ENCODE results near the gene PIK3R5.

PIK3R5 gene

GRCh38 chr17:8843344-8843743, 122.2 kb downstream of the PIK3R5 start:
- no peak overlapping the region for H3K4me3 Mint-ChIP-seq
- ATAC-seq (replicated peaks; ENCODE audit: extremely low read depth, poor library complexity, severe bottlenecking) (no peak), DNase-seq (ENCODE audit: low spot score in 2 of 2) (no peak)
- peaks cover 2% of the 10 kb centered on the region for H3K36me3 Mint-ChIP-seq (ENCODE audit: insufficient read depth)
- H3K9me3 Mint-ChIP-seq: no peaks in the 10 kb centered on the region
- H3K27me3 Mint-ChIP-seq: no peaks in the 10 kb centered on the region
- no peak overlapping the region for H3K27ac Mint-ChIP-seq (ENCODE audit: low read depth)
- H3K4me1 Mint-ChIP-seq: no peaks in the 10 kb centered on the region

GRCh38 chr17:8841844-8842243, 123.7 kb downstream of the PIK3R5 start:
- ATAC-seq (replicated peaks; ENCODE audit: extremely low read depth, poor library complexity, severe bottlenecking): no peak

GRCh38 chr17:8839410-8839935, 126.0 kb downstream of the PIK3R5 start:
- DNase-seq (ENCODE audit: low spot score in 2 of 2): no peak
- H3K27ac Mint-ChIP-seq (ENCODE audit: low read depth): no peak overlapping the region
- no peaks in the 10 kb centered on the region for H3K9me3 Mint-ChIP-seq
- no peak overlapping the region for H3K4me3 Mint-ChIP-seq
- H3K4me1 Mint-ChIP-seq: no peaks in the 10 kb centered on the region
- no peaks in the 10 kb centered on the region for H3K27me3 Mint-ChIP-seq
- ATAC-seq (replicated peaks; ENCODE audit: extremely low read depth, poor library complexity, severe bottlenecking): no peak
- peaks cover 2% of the 10 kb centered on the region for H3K36me3 Mint-ChIP-seq (ENCODE audit: insufficient read depth)

More at GRCh38 chr17:8841844-8842243, 123.7 kb downstream of the PIK3R5 start:
- Mint-ChIP-seq H3K4me1 (no peaks in the 10 kb centered on the region), H3K36me3 (ENCODE audit: insufficient read depth) (peaks cover 2% of the 10 kb centered on the region), H3K4me3 (no peak overlapping the region), H3K27me3 (no peaks in the 10 kb centered on the region), H3K27ac (ENCODE audit: low read depth) (peak overlapping the region; percentile 26), H3K9me3 (no peaks in the 10 kb centered on the region)
- DNase-seq (ENCODE audit: low spot score in 2 of 2): no peak

- Mint-ChIP-seq H3K27me3 (no peaks in the 10 kb centered on the region), H3K27ac (ENCODE audit: low read depth) (no peak overlapping the region), H3K36me3 (ENCODE audit: insufficient read depth) (peaks cover 6% of the 10 kb centered on the region), H3K9me3 (no peaks in the 10 kb centered on the region), H3K4me1 (no peaks in the 10 kb centered on the region), H3K4me3 (no peak overlapping the region)
- ATAC-seq (replicated peaks; ENCODE audit: extremely low read depth, poor library complexity, severe bottlenecking) (no peak), DNase-seq (ENCODE audit: low spot score in 2 of 2) (no peak)
These were observed 126.9 kb downstream of the PIK3R5 start for GRCh38 chr17:8838551-8839095.

- H3K36me3 Mint-ChIP-seq (ENCODE audit: insufficient read depth): peaks cover 6% of the 10 kb centered on the region
- H3K4me3 Mint-ChIP-seq: no peak overlapping the region
- H3K4me1 Mint-ChIP-seq: no peaks in the 10 kb centered on the region
- DNase-seq (ENCODE audit: low spot score in 2 of 2): no peak
- no peaks in the 10 kb centered on the region for H3K27me3 Mint-ChIP-seq
- H3K27ac Mint-ChIP-seq (ENCODE audit: low read depth): no peak overlapping the region
- no peak for ATAC-seq (replicated peaks; ENCODE audit: extremely low read depth, poor library complexity, severe bottlenecking)
- H3K9me3 Mint-ChIP-seq: no peaks in the 10 kb centered on the region
These were observed 127.9 kb downstream of the PIK3R5 start for GRCh38 chr17:8837563-8838075.

GRCh38 chr17:8836821-8837562, 128.5 kb downstream of the PIK3R5 start:
- Mint-ChIP-seq H3K4me1 (no peaks in the 10 kb centered on the region), H3K4me3 (no peak overlapping the region), H3K27me3 (no peaks in the 10 kb centered on the region), H3K27ac (ENCODE audit: low read depth) (no peak overlapping the region), H3K9me3 (no peaks in the 10 kb centered on the region), H3K36me3 (ENCODE audit: insufficient read depth) (peaks cover 6% of the 10 kb centered on the region)
- no peak for ATAC-seq (replicated peaks; ENCODE audit: extremely low read depth, poor library complexity, severe bottlenecking)
- DNase-seq (ENCODE audit: low spot score in 2 of 2): no peak

GRCh38 chr17:8835631-8836364, 129.7 kb downstream of the PIK3R5 start:
- H3K4me1 Mint-ChIP-seq: no peaks in the 10 kb centered on the region
- H3K27ac Mint-ChIP-seq (ENCODE audit: low read depth): no peak overlapping the region
- DNase-seq (ENCODE audit: low spot score in 2 of 2): no peak
- H3K4me3 Mint-ChIP-seq: no peak overlapping the region
- H3K36me3 Mint-ChIP-seq (ENCODE audit: insufficient read depth): peaks cover 6% of the 10 kb centered on the region
- ATAC-seq (replicated peaks; ENCODE audit: extremely low read depth, poor library complexity, severe bottlenecking): no peak
- H3K27me3 Mint-ChIP-seq: no peaks in the 10 kb centered on the region
- H3K9me3 Mint-ChIP-seq: no peaks in the 10 kb centered on the region

GRCh38 chr17:8835106-8835505, 130.4 kb downstream of the PIK3R5 start:
- no peaks in the 10 kb centered on the region for H3K9me3 Mint-ChIP-seq
- H3K36me3 Mint-ChIP-seq (ENCODE audit: insufficient read depth): peaks cover 6% of the 10 kb centered on the region
- H3K4me3 Mint-ChIP-seq: no peak overlapping the region
- H3K27ac Mint-ChIP-seq (ENCODE audit: low read depth): no peak overlapping the region
- ATAC-seq (replicated peaks; ENCODE audit: extremely low read depth, poor library complexity, severe bottlenecking): no peak
- H3K27me3 Mint-ChIP-seq: no peaks in the 10 kb centered on the region
- H3K4me1 Mint-ChIP-seq: no peaks in the 10 kb centered on the region
- no peak for DNase-seq (ENCODE audit: low spot score in 2 of 2)

- H3K9me3 Mint-ChIP-seq: no peaks in the 10 kb centered on the region
- no peak overlapping the region for H3K4me3 Mint-ChIP-seq
- H3K36me3 Mint-ChIP-seq (ENCODE audit: insufficient read depth): peaks cover 4% of the 10 kb centered on the region
- no peaks in the 10 kb centered on the region for H3K4me1 Mint-ChIP-seq
- ATAC-seq (replicated peaks; ENCODE audit: extremely low read depth, poor library complexity, severe bottlenecking) (no peak), DNase-seq (ENCODE audit: low spot score in 2 of 2) (no peak)
- H3K27me3 Mint-ChIP-seq: no peaks in the 10 kb centered on the region
- H3K27ac Mint-ChIP-seq (ENCODE audit: low read depth): no peak overlapping the region
These were observed 132.7 kb downstream of the PIK3R5 start for GRCh38 chr17:8832711-8833352.

GRCh38 chr17:8831234-8831849, 134.2 kb downstream of the PIK3R5 start:
- no peak for DNase-seq (ENCODE audit: low spot score in 2 of 2)
- Mint-ChIP-seq H3K9me3 (no peaks in the 10 kb centered on the region), H3K27me3 (no peaks in the 10 kb centered on the region), H3K27ac (ENCODE audit: low read depth) (no peak overlapping the region), H3K4me1 (no peaks in the 10 kb centered on the region), H3K36me3 (ENCODE audit: insufficient read depth) (peaks cover 4% of the 10 kb centered on the region), H3K4me3 (no peak overlapping the region)
- no peak for ATAC-seq (replicated peaks; ENCODE audit: extremely low read depth, poor library complexity, severe bottlenecking)

- H3K4me3 Mint-ChIP-seq: no peak overlapping the region
- ATAC-seq (replicated peaks; ENCODE audit: extremely low read depth, poor library complexity, severe bottlenecking) (no peak), DNase-seq (ENCODE audit: low spot score in 2 of 2) (no peak)
- H3K36me3 Mint-ChIP-seq (ENCODE audit: insufficient read depth): peaks cover 4% of the 10 kb centered on the region
- H3K27me3 Mint-ChIP-seq: no peaks in the 10 kb centered on the region
- no peaks in the 10 kb centered on the region for H3K9me3 Mint-ChIP-seq
- no peaks in the 10 kb centered on the region for H3K4me1 Mint-ChIP-seq
- H3K27ac Mint-ChIP-seq (ENCODE audit: low read depth): no peak overlapping the region
These were observed 135.4 kb downstream of the PIK3R5 start for GRCh38 chr17:8830141-8830540.
